ENCODE data around the gene C3orf38.
"Not testable (repeated sequence)": the region's sequence is repeated elsewhere in the genome, so short reads cannot be mapped to it uniquely, and the experiment has no call there.

Gene C3orf38

GRCh38 chr3:88150371-88150770 lies 612 bp downstream of the C3orf38 start:
- FAIRE-seq: no peak
- DNase-seq (ENCODE audit: insufficient read length, low spot score): peak; percentile 16

GRCh38 chr3:88150806-88151205 lies 1.0 kb downstream of the C3orf38 start:
- peak; percentile 58 for TF ChIP-seq SPI1 (IDR thresholded peaks at IDR 0.05; ENCODE audit: low read depth, low read length)
- no peak for TF ChIP-seq TAF1 (IDR thresholded peaks at IDR 0.05; ENCODE audit: low read depth, low read length)
- TF ChIP-seq POLR2AphosphoS5 (IDR thresholded peaks at IDR 0.05; ENCODE audit: low read depth, low read length): no peak
- TF ChIP-seq PAX5 (IDR thresholded peaks at IDR 0.05; ENCODE audit: insufficient read depth, low read length, severe bottlenecking): no peak
- TF ChIP-seq POLR2A (IDR thresholded peaks at IDR 0.05; ENCODE audit: low read depth, low read length): no peak
- DNase-seq (ENCODE audit: insufficient read length, low spot score): no peak
- peak; percentile 38 for FAIRE-seq

More at GRCh38 chr3:88150371-88150770, 612 bp downstream of the C3orf38 start:
- TF ChIP-seq TAF1 (IDR thresholded peaks at IDR 0.05; ENCODE audit: low read depth, low read length) (peak; percentile 43; the same call in 1 of the 2 replicates), POLR2A (IDR thresholded peaks at IDR 0.05; ENCODE audit: low read depth, low read length) (no peak; the same call in 1 of the 2 replicates), POLR2AphosphoS5 (IDR thresholded peaks at IDR 0.05; ENCODE audit: low read depth, low read length) (no peak)

- TF ChIP-seq POLR2AphosphoS5 (IDR thresholded peaks at IDR 0.05; ENCODE audit: low read depth, low read length): no peak
- TF ChIP-seq PAX5 (IDR thresholded peaks at IDR 0.05; ENCODE audit: insufficient read depth, low read length, severe bottlenecking): no peak
- FAIRE-seq (peak; percentile 52), DNase-seq (ENCODE audit: insufficient read length, low spot score) (no peak)
Measured at GRCh38 chr3:88151358-88151757, 1.6 kb downstream of the C3orf38 start.

GRCh38 chr3:88152841-88153240 lies 3.1 kb downstream of the C3orf38 start:
- TF ChIP-seq SPI1 (IDR thresholded peaks at IDR 0.05; ENCODE audit: low read depth, low read length) (no peak), POLR2AphosphoS5 (IDR thresholded peaks at IDR 0.05; ENCODE audit: low read depth, low read length) (no peak), PAX5 (IDR thresholded peaks at IDR 0.05; ENCODE audit: insufficient read depth, low read length, severe bottlenecking) (no peak), POLR2A (IDR thresholded peaks at IDR 0.05; ENCODE audit: low read depth, low read length) (no peak)
- DNase-seq (ENCODE audit: insufficient read length, low spot score) (no peak), FAIRE-seq (no peak)

- no peak for FAIRE-seq
Measured at GRCh38 chr3:88166419-88166971, 16.7 kb downstream of the C3orf38 start.

GRCh38 chr3:88167173-88167572 lies 17.4 kb downstream of the C3orf38 start:
- DNase-seq (ENCODE audit: insufficient read length, low spot score) (no peak), FAIRE-seq (no peak)

More at GRCh38 chr3:88166419-88166971, 16.7 kb downstream of the C3orf38 start:
- DNase-seq (ENCODE audit: insufficient read length, low spot score): no peak
- TF ChIP-seq POU2F2 (IDR thresholded peaks at IDR 0.05; ENCODE audit: low read depth, low read length) (no peak), SPI1 (IDR thresholded peaks at IDR 0.05; ENCODE audit: low read depth, low read length) (no peak), POLR2AphosphoS5 (IDR thresholded peaks at IDR 0.05; ENCODE audit: low read depth, low read length) (no peak), PAX5 (IDR thresholded peaks at IDR 0.05; ENCODE audit: insufficient read depth, low read length, severe bottlenecking) (no peak), POLR2A (IDR thresholded peaks at IDR 0.05; ENCODE audit: low read depth, low read length) (no peak), TAF1 (IDR thresholded peaks at IDR 0.05; ENCODE audit: low read depth, low read length) (no peak)

GRCh38 chr3:88167704-88168103 lies 17.9 kb downstream of the C3orf38 start:
- FAIRE-seq (no peak), DNase-seq (ENCODE audit: insufficient read length, low spot score) (no peak)
- no peak for TF ChIP-seq POLR2AphosphoS5 (IDR thresholded peaks at IDR 0.05; ENCODE audit: low read depth, low read length)
- no peak for TF ChIP-seq POU2F2 (IDR thresholded peaks at IDR 0.05; ENCODE audit: low read depth, low read length)
- TF ChIP-seq TAF1 (IDR thresholded peaks at IDR 0.05; ENCODE audit: low read depth, low read length): no peak
- TF ChIP-seq SPI1 (IDR thresholded peaks at IDR 0.05; ENCODE audit: low read depth, low read length): no peak
- no peak for TF ChIP-seq PAX5 (IDR thresholded peaks at IDR 0.05; ENCODE audit: insufficient read depth, low read length, severe bottlenecking)
- TF ChIP-seq POLR2A (IDR thresholded peaks at IDR 0.05; ENCODE audit: low read depth, low read length): no peak

More at GRCh38 chr3:88167173-88167572, 17.4 kb downstream of the C3orf38 start:
- no peak for TF ChIP-seq POU2F2 (IDR thresholded peaks at IDR 0.05; ENCODE audit: low read depth, low read length)

GRCh38 chr3:88168171-88168570 lies 18.4 kb downstream of the C3orf38 start:
- no peak for FAIRE-seq
- DNase-seq (ENCODE audit: insufficient read length, low spot score): no peak
- no peak for TF ChIP-seq TAF1 (IDR thresholded peaks at IDR 0.05; ENCODE audit: low read depth, low read length)
- TF ChIP-seq PAX5 (IDR thresholded peaks at IDR 0.05; ENCODE audit: insufficient read depth, low read length, severe bottlenecking): no peak
- no peak for TF ChIP-seq POU2F2 (IDR thresholded peaks at IDR 0.05; ENCODE audit: low read depth, low read length)
- no peak for TF ChIP-seq SPI1 (IDR thresholded peaks at IDR 0.05; ENCODE audit: low read depth, low read length)
- TF ChIP-seq POLR2AphosphoS5 (IDR thresholded peaks at IDR 0.05; ENCODE audit: low read depth, low read length): no peak
- TF ChIP-seq POLR2A (IDR thresholded peaks at IDR 0.05; ENCODE audit: low read depth, low read length): no peak

- no peak for TF ChIP-seq POLR2A (IDR thresholded peaks at IDR 0.05; ENCODE audit: low read depth, low read length)
- no peak for TF ChIP-seq POU2F2 (IDR thresholded peaks at IDR 0.05; ENCODE audit: low read depth, low read length)
- FAIRE-seq: peak; percentile 59
- peak; percentile 25 for DNase-seq (ENCODE audit: insufficient read length, low spot score)
Measured at GRCh38 chr3:88180398-88180999, 30.7 kb downstream of the C3orf38 start.

GRCh38 chr3:88182165-88182918 lies 32.6 kb downstream of the C3orf38 start:
- not testable (repeated sequence) for DNase-seq (ENCODE audit: insufficient read length, low spot score); FAIRE-seq

Measured in GM12891 (cell line).